ENCODE data around the gene GUCY1A2.

The GUCY1A2 gene

DNA sequence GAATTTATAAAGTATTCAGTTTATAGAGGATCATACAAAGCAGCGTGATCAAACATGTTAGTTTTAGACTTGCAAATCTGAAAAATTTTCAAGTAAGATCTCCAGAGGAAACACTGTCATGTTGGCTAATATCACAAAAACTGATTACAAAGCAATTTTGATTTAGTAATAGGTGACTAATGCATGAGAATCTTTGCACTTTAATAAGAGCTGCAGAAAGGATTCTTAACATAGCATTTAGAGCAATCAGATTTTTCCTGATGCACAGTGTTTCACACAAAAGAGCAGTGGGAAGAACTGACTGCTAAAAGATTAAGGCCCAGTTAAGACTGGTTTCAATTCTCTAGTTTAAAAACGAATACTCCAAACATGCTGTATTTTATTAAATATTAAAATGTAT lies 321.2 kb downstream of the GUCY1A2 start:
- peak; percentile 56 for DNase-seq (ENCODE audit: low read depth)

GRCh38 chr11:106695506-106695905 lies 322.8 kb downstream of the GUCY1A2 start:
- TF ChIP-seq, protein P1, sequence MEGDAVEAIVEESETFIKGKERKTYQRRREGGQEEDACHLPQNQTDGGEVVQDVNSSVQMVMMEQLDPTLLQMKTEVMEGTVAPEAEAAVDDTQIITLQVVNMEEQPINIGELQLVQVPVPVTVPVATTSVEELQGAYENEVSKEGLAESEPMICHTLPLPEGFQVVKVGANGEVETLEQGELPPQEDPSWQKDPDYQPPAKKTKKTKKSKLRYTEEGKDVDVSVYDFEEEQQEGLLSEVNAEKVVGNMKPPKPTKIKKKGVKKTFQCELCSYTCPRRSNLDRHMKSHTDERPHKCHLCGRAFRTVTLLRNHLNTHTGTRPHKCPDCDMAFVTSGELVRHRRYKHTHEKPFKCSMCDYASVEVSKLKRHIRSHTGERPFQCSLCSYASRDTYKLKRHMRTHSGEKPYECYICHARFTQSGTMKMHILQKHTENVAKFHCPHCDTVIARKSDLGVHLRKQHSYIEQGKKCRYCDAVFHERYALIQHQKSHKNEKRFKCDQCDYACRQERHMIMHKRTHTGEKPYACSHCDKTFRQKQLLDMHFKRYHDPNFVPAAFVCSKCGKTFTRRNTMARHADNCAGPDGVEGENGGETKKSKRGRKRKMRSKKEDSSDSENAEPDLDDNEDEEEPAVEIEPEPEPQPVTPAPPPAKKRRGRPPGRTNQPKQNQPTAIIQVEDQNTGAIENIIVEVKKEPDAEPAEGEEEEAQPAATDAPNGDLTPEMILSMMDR (IDR thresholded peaks at IDR 0.05; ENCODE audit: control insufficient read depth, insufficient read depth, low read depth, low read length, missing control alignments): no peak
- H3K4me3 ChIP-seq (ENCODE audit: control insufficient read depth, low read depth, low read length): no peak overlapping the region
- peak; percentile 39 for DNase-seq (ENCODE audit: low read depth)

More for the DNA sequence above, 321.2 kb downstream of the GUCY1A2 start:
- H3K4me3 ChIP-seq (ENCODE audit: control insufficient read depth, low read depth, low read length): no peak overlapping the region
- TF ChIP-seq, protein P1 (IDR thresholded peaks at IDR 0.05; ENCODE audit: control insufficient read depth, insufficient read depth, low read depth, low read length, missing control alignments): no peak

GRCh38 chr11:106694501-106694900 lies 323.8 kb downstream of the GUCY1A2 start:
- no peak for DNase-seq (ENCODE audit: low read depth)
- TF ChIP-seq, protein P1 (IDR thresholded peaks at IDR 0.05; ENCODE audit: control insufficient read depth, insufficient read depth, low read depth, low read length, missing control alignments): no peak
- no peak overlapping the region for H3K4me3 ChIP-seq (ENCODE audit: control insufficient read depth, low read depth, low read length)

DNA sequence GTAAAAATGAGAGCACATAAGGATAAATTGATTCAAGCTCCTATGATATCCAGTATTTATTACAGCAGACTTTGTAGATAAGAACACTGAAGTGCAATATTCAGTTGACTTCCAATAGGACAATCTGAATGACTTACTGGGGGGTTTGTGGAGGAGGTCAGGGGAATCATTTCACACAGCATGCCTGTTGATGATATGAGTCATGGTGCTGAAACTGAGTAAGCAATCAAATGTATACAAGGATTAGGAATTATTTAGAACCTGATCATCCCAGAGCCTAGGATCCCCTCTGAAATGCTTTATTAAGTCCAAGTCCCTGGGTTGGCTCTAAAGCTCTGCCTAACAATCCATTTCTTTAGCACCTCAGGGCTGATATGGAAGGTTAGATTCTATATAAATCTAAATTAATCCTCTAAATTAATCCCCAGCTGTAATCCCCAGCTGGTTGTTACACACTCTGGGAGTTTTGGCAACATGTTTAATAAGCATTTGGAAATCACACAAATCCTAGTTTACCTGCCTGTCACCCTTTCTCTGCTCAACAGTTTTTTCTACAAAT lies 326.4 kb downstream of the GUCY1A2 start:
- no peak for DNase-seq (ENCODE audit: low read depth)
- no peak overlapping the region for H3K4me3 ChIP-seq (ENCODE audit: control insufficient read depth, low read depth, low read length)
- TF ChIP-seq, protein P1 (IDR thresholded peaks at IDR 0.05; ENCODE audit: control insufficient read depth, insufficient read depth, low read depth, low read length, missing control alignments): no peak

DNA sequence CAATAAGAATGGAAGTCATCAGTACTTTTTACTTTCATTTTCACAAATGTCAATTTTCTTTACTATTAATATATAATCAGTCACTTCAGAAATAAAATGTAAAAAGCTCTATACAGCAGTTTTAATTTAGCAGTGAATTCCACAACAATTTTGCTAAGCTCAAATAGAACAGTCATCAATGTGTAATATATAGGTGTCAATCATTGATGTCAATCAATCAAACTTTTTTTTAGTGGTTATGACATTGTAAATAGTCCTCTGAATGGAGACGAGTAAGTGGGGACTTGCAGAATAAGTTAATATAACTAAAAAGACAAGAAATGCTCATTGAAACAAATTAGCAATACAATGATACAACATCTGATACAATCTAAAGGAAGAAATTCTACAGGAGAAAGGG lies 327.4 kb downstream of the GUCY1A2 start:
- TF ChIP-seq, protein P1 (IDR thresholded peaks at IDR 0.05; ENCODE audit: control insufficient read depth, insufficient read depth, low read depth, low read length, missing control alignments): no peak
- H3K4me3 ChIP-seq (ENCODE audit: control insufficient read depth, low read depth, low read length): no peak overlapping the region
- DNase-seq (ENCODE audit: low read depth): no peak

- TF ChIP-seq, protein P1 (IDR thresholded peaks at IDR 0.05; ENCODE audit: control insufficient read depth, insufficient read depth, low read depth, low read length, missing control alignments): no peak
- H3K4me3 ChIP-seq (ENCODE audit: control insufficient read depth, low read depth, low read length): no peak overlapping the region
- DNase-seq (ENCODE audit: low read depth): no peak
Observed at GRCh38 chr11:106684944-106685343, 333.3 kb downstream of the GUCY1A2 start.

- no peak for DNase-seq (ENCODE audit: low read depth)
- H3K4me3 ChIP-seq (ENCODE audit: control insufficient read depth, low read depth, low read length): no peak overlapping the region
- TF ChIP-seq, protein P1 (IDR thresholded peaks at IDR 0.05; ENCODE audit: control insufficient read depth, insufficient read depth, low read depth, low read length, missing control alignments): no peak
Observed at GRCh38 chr11:106683435-106683834, 334.8 kb downstream of the GUCY1A2 start.

Measured in AG09309 (cell line).